ENCODE data around the gene NEK6.

Gene NEK6

GRCh38 chr9:124261736-124262648 lies 4.2 kb downstream of the NEK6 start:
- DNase-seq (ENCODE audit: low read depth), result no peak

DNA sequence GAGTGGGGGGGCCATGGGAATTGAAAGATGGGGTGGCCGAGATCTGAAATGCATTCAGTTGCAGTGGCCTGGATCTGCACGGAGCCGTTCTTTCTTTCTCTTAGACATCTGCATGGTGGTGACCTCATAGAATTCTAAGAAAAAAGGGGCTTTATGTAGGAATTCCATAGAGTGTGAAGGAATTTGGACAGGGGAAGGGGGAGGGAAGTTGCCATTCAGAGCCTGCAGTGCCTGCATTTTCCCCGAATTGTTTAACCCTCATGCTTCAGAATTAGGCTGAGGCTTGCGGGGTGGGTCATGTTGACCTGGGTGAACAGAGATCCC lies 4.9 kb downstream of the NEK6 start:
- no peak for DNase-seq (ENCODE audit: low read depth)

- DNase-seq (ENCODE audit: low read depth), result no peak
These were observed 5.5 kb downstream of the NEK6 start for GRCh38 chr9:124263213-124263612.

GRCh38 chr9:124263800-124264426 lies 6.2 kb downstream of the NEK6 start:
- DNase-seq (ENCODE audit: low read depth), result no peak

DNA sequence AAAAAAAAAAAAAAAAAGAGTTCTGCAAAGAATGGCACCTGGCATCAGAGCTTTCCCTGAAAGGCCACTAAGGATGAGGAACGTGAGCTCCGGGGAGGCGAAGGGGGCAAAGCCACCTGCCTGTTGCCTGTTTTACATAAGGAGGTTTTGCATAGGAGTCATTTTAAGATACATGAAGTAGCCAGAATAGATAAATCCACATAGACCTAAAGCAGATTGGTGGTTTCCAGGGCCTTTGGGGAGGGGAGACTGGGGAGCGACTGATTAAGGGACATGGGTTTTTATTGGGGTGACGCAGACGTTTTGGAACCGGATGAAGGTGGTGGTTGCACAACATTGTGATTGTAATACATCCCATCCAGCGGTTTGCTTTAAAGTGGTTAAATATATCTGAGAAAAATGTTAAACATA lies 7.1 kb downstream of the NEK6 start:
- DNase-seq (ENCODE audit: low read depth), result no peak

GRCh38 chr9:124265551-124265950 lies 7.8 kb downstream of the NEK6 start:
- DNase-seq (ENCODE audit: low read depth), result no peak

DNA sequence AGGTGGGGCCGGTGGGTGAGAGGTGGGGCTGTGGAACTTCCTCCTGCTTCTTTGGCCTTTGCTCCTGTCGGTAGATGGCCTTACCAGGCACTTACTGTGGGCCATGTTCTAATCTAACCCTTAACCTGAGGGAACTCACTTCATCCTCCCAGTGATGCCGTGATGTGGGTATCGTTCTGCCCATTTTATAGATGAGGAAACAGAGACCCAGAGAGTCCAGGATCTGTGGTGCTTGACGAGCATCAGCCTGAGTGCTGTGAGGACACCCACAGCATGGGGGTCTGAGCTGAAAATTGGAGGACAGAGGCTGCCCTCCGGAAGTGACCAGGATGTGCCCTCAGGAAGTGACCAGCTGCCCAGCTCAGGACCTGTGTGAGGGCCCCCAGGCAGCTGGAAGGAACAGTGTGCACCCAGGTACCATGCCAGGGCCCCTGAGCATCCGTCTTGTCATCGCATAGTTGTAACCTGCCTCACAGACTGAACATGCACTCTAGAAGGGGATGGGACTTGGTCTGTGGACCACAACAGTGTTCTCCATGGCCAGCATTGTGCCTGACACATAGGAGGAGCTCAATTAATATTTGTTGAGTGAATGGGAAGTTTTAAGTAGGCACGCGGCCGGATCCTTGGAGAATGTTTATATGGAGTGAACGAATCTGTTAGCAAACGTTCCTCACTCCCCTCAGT lies 8.5 kb downstream of the NEK6 start:
- no peak for DNase-seq (ENCODE audit: low read depth)

- DNase-seq (ENCODE audit: low read depth), result no peak
These were observed 9.1 kb downstream of the NEK6 start for GRCh38 chr9:124266826-124267201.

- DNase-seq (ENCODE audit: low read depth), result no peak
These were observed 9.6 kb downstream of the NEK6 start for GRCh38 chr9:124267271-124267807.

- no peak for DNase-seq (ENCODE audit: low read depth)
These were observed 10.5 kb downstream of the NEK6 start for GRCh38 chr9:124268248-124268647.

DNA sequence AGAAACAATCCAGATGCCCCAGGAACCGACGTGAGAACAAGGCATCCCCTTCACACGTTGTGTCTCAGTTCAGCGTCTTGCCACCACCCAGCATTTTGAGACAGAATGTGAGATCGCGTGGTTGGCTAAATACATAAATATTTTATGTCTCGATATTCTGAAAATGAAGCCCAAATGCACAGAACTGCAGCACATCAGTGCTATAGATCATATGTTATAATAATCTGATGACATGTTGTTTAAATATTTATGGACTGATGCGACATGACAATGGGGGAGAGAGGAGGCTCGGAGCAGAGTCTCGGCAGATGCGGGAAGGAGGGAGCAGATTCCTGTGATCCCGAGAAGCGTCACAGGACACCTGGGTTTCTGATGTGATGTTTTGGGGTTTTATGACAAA lies 10.9 kb downstream of the NEK6 start:
- DNase-seq (ENCODE audit: low read depth), result no peak

DNA sequence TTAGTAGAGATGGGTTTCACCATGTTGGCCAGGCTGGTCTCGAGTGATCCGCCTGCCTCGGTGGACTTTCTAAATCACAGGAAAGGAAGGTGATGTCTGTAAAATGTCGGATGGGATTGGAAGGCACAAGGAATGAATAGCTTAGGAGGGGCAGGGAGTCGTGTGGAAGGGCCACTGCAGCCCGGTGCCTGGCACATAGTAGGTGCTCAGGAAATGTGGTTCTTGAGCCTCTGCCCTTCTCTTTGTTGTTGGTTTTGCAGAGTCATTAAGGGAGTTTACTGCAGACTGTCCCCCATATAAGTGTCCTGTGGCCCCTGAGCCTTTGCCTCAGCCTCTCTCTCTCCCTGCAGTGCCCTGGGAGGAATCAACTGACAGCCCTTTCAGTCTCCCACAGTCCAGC lies 11.8 kb downstream of the NEK6 start:
- no peak for DNase-seq (ENCODE audit: low read depth)

- no peak for DNase-seq (ENCODE audit: low read depth)
These were observed 13.0 kb downstream of the NEK6 start for GRCh38 chr9:124270504-124271335.

- no peak for DNase-seq (ENCODE audit: low read depth)
These were observed 13.9 kb downstream of the NEK6 start for GRCh38 chr9:124271660-124272059.

DNA sequence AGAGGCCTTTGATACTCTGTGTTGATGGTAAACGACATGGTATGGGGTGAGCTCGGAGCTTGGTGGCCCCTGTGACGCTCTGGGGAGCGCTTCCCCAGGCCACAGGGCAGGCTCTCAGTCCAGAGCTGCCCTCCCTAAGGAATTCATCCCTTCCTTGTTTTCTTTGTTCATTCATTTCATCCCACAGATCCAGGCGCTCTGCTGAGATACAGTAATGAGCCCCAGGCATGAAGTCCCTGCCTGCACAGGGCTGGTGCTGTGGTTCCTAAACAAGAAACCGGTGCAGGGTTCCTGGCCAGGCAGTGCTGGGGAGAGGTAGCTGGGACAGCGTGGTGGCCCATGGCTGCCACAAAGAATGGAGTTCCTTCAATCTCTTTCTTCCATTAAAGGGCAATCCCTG lies 14.4 kb downstream of the NEK6 start:
- DNase-seq (ENCODE audit: low read depth), result no peak

GRCh38 chr9:124272979-124273378 lies 15.2 kb downstream of the NEK6 start:
- no peak for DNase-seq (ENCODE audit: low read depth)

- no peak for DNase-seq (ENCODE audit: low read depth)
These were observed 15.8 kb downstream of the NEK6 start for GRCh38 chr9:124273427-124274160.

GRCh38 chr9:124274226-124274625 lies 16.5 kb downstream of the NEK6 start:
- DNase-seq (ENCODE audit: low read depth), result no peak

DNA sequence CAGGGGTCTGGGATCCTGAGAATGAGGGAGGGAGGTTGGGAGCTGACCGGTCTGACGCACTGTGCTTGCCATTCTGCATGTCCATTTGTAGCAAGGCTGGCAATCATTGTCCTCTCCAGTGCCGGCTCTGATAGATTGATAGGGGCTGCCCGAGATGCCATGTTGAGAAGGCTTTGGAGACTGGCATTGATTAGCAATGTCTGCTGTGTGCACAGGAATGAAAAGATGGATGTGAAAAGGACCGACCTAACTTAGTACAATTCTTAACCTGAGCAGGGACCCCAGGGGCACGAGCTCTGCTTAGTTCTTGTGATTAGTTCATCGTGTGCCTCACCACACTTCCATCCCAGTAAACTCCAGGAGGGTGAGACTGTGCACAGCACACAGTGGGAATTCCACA lies 17.0 kb downstream of the NEK6 start:
- no peak for DNase-seq (ENCODE audit: low read depth)

GRCh38 chr9:124277420-124277819 lies 19.7 kb downstream of the NEK6 start:
- DNase-seq (ENCODE audit: low read depth), result no peak

DNA sequence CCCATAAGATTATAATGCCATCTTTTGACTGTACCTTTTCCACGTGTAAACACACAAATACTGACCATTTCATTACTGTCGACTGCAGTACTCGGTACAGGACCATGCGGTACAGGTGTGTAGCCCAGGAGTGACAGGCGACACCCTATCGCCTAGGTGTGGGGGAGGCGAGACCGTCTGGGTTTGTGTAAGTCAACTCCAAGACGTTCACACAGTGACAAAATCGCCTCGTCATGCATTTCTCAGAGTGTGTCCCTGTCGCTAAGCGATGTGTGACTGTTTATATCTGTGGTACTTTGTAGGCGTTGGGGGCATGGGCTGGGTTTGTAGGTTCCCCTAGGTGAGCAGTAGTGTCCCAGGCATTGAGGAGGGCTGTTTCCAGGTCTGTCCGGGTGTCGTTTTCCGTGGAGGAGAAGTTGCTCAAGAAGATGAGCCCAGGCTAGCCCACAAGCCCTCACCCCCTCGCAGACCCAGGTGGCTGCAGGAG lies 20.3 kb downstream of the NEK6 start:
- DNase-seq (ENCODE audit: low read depth), result no peak
